Sigmoid colon (tissue), 3 donors: Measurements from ENCODE around the gene CD99.

Source experiments
- POLR2A ChIP-seq, 2 donors: fragments of 450-650 bp; IDR thresholded peaks; one replicate each; pipeline ENCODE4 v1.6.1; 2016; ENCODE audit warnings: antibody characterized with exemption in 2 of 2, mild to moderate bottlenecking in 2 of 2, moderate library complexity in 2 of 2
- TF ChIP-seq, protein P1 (sequence below), 4 experiments: fragments of 450-650 bp in 3 of 4; fragments of 200-600 bp in 1 of 4; IDR thresholded peaks; one replicate each; pipeline ENCODE4 v1.5.1; 2016 to 2019; ENCODE audit warnings: antibody characterized with exemption in 4 of 4, mild to moderate bottlenecking in 3 of 4, moderate library complexity in 2 of 4

DNA sequence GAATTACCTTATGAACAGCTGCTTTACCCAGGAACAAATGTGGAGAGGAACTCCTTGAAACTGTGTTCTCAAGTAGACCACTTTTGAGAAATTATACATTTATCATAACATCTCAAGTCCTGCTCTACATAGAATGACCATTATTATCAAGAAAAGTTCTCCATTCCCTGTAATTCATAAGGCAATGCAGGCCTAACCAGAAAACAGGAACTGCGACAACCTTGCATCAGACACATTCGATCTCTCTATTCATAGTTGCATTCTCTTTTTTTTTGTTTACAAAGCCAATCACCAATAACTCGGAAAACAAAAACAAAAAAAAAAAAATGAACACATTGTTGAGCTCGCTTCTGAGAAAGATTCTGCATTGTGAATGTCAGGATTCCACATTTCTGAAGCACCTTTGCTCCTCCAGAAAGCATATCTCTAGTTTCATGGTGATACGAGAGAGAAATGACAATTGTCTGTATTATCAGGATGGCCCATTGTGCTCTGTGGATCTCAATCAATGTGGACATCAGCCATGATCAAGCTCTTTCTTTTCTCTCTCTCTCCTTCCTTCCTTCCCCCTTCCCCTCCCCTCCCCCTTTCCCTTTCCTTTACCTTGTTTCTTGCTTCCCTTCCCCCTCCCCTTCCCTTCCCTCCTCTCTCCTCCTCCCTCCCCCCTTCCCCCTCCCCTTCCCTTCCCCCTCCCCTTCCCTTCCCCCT lies 32.4 kb upstream of the CD99 start:
- TF ChIP-seq, protein P1, sequence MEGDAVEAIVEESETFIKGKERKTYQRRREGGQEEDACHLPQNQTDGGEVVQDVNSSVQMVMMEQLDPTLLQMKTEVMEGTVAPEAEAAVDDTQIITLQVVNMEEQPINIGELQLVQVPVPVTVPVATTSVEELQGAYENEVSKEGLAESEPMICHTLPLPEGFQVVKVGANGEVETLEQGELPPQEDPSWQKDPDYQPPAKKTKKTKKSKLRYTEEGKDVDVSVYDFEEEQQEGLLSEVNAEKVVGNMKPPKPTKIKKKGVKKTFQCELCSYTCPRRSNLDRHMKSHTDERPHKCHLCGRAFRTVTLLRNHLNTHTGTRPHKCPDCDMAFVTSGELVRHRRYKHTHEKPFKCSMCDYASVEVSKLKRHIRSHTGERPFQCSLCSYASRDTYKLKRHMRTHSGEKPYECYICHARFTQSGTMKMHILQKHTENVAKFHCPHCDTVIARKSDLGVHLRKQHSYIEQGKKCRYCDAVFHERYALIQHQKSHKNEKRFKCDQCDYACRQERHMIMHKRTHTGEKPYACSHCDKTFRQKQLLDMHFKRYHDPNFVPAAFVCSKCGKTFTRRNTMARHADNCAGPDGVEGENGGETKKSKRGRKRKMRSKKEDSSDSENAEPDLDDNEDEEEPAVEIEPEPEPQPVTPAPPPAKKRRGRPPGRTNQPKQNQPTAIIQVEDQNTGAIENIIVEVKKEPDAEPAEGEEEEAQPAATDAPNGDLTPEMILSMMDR (IDR thresholded peaks at IDR 0.05) = no peak
- no peak for TF ChIP-seq POLR2A (IDR thresholded peaks at IDR 0.05)
